GM19240 (cell line): Measurements from ENCODE around the gene RASSF8.
A peak's percentile ranks its signal among the peaks of the same experiment; 100 is the strongest.

Experiments
- DNase-seq: peaks from one replicate; pipeline ENCODE4 v3.0.0; 2011; ENCODE audit warnings: low spot score; ENCODE audit not compliant: insufficient read length

Gene RASSF8

DNA sequence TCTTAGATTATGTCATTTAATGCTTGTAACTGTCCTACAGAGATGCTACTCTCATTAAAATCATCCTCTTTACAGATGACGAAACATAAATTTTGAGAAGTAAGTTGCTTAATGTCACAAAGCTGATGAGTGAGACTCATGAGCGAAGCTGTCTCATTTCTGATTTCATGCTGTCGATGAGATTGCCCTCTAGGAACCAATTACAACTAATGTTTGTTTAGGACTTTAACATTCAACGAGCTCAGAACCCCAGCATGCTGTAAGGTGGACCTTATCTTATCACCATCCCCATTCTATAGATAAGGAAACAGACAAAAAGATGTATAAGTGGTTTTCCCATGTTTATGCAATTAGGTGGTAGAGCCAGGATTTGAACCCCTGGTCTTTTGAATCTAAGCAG lies 143.3 kb downstream of the RASSF8 start:
- no peak for DNase-seq

DNA sequence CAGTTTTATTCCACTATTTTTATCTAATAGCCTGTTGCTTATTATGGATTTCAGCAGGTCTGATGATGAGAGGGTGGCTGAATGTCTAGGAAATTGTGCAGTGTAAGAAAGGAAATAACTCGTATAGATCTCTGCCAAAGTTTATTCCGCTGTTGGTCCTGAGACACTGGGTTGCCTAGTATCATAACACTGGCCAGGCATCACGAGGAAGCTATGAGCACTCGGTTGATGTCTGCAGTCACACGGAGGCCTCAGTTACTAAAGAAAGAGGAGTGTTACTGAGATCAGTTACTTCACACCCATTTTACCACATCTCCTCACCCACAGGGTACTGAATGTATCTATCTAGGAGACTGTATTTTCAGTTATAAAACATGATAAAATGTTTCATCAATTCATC lies 144.5 kb downstream of the RASSF8 start:
- DNase-seq = no peak

- no peak for DNase-seq
These were observed 147.9 kb downstream of the RASSF8 start for GRCh38 chr12:26106347-26106746.

- no peak for DNase-seq
These were observed 150.4 kb downstream of the RASSF8 start for GRCh38 chr12:26108915-26109314.

DNA sequence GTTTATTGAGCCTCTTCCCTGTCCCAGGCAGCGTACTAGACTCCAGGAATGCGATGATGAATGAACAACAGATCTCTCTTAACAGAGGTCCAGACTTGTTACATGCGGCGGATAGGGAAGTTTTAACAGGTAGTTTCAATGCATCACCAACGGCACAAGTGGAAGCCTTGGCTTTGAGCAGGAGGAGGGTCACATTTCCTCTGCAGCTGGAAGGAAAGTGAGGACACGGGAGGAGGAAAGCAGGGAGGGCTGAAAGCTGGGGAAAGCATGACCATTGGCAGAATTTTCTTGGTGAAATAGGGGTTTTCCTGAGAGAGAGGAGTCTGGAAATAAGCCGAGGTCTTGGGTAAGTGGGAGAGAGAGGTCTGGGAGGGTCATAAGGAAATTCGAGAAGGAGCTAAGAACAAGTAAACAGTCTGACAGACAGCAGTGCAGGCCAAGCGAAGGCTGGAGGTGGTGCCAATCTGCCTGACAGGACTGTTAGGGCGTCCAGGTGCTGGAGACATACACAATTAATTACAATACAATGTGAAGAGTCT lies 150.9 kb downstream of the RASSF8 start:
- DNase-seq = no peak

DNA sequence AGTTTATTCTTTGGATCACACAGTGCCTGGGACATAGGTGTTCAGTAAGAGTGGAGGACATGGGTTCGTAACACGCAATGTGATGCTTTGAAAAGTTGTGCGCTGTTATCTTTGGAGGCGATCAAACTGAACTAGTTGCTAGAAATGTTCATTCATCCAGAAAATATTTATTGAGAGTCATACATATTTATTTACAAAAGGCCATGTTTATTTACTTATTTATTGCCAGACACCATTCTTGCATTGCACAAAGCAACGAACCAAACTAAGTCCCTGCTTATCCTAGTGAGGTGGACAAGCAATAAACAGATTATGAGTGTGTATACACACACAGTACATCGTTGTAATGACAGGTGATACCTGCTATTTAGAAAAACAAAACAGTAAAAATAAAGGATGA lies 153.8 kb downstream of the RASSF8 start:
- DNase-seq = no peak

- DNase-seq = no peak
These were observed 154.2 kb downstream of the RASSF8 start for GRCh38 chr12:26112703-26113147.

DNA sequence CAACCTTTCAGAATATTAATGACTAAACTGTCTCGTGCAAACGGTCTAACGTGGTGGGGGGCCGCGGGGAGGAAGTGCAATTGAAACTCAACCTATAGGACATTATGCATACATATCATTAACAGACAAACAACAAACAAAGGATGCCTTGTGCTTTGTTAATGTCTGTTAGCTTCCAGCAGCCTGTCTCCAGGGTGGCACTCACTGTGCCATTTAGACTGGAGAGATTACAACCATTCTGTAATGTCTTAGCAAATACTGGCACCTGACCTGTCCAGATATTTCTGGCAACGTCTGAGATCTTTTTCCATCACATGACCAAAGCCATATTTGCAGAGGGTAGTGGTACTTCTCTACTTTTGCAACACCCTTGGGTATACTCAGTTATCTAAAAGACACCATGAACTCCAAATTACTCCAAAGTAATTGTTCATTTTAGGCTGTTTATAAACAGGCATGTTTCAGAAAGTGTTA lies 154.7 kb downstream of the RASSF8 start:
- DNase-seq = no peak

GRCh38 chr12:26113853-26114719 lies 155.6 kb downstream of the RASSF8 start:
- peak; percentile 55 for DNase-seq

DNA sequence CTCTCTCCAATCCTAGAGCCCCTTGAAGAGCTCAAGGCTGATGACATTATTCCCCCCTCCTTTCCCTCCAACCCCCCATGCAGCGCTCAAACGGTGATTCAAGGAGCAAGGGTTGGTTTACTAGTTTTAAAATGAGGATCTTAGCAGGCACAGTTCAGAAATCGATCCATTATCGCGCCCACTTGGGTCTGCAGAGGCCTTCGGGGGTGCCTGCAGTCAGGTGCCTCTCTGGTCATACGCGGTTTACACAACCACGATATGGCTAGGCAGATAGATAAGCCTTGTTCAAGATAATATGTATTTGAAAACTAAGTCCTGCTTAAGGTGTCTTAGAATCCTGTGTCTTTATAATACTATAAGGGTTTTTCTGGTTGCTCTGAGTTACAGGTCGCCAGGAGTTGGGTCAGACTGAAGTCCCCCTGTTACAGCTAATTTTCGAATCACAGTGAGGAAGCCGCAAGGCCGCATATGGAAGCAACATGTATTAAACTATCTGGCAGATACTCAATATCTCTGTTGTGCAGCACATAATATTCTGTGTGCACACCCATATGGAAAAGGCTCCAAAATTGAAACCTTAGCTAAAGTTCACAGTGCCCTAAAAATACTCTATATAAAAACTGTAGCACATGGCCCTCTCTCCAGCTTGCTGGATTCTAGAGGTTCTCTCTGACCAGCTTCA lies 156.4 kb downstream of the RASSF8 start:
- no peak for DNase-seq

DNA sequence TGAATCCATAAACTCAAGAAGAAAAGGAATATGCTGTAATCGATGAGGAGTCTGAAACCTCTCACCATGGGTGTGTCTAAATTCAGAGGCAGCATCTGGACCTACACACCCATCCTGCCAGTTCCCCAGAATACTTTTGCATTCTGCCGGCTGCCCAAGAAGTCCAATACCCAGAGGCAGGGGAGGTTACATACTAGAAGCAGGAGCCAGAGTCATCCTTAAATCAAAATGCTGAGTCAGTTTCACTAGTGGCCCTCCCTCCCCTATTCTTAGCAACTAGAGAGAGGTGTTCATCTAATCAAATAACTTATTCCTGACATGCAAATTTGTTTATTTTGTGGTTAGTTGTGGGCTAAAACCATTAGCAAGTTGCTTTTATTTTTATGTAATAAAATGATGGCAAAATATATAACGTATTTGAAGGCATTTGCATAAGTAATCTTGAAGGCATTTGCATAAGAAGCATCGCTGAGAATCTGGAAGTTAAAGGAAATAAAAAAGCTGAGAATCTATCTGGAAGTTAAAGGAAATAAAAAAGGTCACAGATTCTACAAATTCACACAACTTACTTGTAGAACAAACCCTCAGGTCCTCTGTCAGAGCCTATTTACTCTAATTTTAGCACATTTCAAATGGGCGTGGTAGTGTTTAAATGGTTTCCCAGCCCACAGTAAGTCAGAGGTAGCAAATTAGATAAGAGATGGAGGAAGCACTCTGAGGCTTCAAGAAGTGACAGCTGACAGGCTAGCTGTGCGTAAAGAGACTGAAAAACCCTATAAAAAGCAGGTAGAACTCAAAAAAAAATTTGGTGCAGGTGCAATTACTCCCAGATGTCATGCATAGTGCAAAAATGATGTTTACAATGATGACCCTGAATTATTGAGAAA lies 158.6 kb downstream of the RASSF8 start:
- no peak for DNase-seq

DNA sequence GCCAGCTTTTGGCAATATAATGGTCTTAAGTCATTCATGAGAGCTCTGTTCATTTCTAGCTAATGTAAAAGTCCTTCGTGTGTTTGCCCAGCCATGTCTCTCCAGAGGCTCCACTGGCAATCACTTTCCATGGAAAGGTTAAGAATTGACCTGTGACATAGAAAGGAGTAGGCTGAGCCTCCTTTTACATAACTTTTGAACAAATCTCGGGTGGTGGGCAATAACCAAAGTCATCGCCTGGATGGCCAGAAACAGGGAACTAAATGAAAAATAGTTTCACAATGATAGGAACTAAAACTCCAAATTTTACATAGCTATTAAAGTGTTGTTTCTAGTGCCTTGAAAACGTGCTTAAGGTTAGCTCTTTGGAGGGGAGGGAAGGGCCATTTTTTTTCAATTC lies 159.8 kb downstream of the RASSF8 start:
- no peak for DNase-seq

DNA sequence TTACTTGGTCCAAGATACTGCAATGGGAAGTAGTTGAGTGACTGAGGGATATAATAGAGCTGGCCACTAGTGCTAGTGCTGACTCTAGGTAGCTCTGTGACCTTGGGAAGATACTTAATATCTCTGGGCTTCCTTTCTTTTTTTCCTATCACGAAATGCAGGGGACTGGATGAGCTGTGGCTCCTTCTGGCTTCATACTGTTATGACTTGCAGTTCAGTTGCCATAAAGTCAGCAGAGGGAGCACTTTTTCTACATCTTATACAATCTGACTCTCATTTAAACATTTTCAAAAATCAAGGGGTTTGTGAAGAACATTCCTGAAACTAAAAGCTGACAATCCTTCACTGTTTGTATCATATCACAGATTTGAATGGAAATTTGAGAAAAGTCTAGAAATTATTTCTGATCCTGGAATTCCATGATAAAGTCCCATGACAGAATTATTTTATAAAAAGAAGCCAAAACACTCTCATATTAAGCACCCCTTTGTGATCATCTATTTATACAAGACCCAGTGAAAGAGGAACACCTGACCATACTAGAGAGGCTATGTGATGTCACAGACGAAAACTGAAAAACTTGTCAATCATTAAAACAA lies 161.0 kb downstream of the RASSF8 start:
- no peak for DNase-seq

GRCh38 chr12:26120561-26121274 lies 162.2 kb downstream of the RASSF8 start:
- no peak for DNase-seq

- no peak for DNase-seq
These were observed 163.0 kb downstream of the RASSF8 start for GRCh38 chr12:26121323-26122060.

DNA sequence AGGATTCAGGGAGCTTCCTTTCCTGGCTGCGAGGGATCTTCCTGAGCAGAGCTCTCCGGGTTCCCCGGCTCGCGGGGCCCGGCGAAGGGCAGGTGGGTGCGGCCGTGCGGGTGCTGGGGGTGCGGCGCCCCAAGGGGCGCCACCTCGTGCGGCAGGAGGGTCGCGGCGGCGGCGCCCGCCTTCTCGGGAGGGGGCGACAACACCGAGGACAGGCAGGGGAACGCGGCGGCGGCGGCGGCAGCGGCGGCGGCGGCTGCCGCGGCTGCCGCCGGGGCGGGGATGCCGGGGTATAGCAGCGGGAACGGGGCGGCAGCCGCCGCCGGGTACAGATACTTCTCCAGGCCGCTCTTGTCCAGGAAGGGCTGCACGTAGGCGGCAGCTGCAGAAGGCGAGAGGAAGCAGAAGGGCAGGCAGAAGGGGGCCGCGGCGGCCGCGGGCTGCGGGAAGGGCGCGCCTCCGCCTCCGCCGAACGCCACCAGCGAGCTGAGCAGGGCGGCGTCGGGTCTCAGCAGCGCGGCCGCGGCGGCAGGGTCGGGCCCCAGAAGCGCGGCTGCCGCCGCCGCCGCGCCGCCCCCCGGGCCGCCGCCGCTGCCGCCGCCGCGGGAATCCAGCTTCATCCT lies 163.7 kb downstream of the RASSF8 start:
- DNase-seq = no peak

GRCh38 chr12:26122681-26123481 lies 164.4 kb downstream of the RASSF8 start:
- DNase-seq = no peak

DNA sequence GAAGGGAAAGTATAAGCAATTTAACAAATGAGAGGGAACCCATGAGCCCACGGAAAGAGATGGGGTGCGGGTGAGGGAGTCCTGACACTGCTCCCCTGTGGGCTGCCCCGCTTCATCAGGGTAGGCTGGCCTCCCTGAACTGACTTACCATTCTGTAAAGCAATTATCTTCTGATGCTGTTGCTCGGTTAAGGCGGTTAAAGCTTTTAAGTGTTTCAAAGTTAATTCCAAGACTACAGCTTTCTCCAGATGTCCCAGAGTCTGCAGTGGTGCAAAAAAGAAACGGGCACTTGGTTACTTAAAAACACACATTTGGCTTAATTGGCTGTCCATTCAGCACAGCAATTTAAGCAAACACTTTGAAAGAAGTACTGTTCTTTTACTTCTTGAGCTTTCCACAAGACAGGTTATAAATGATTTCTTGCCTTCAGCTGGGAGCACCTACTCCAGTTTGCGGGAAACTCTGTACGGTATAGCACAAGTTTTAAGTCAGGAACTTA lies 165.0 kb downstream of the RASSF8 start:
- DNase-seq = no peak
